ENCODE results near the gene C12orf42. TPM values are rescaled to one million over a fixed set of nuclear protein-coding genes. Genes with fewer than 3 reads are reported as not detected.

The C12orf42 gene
- total and polyA plus RNA-seq, 10 of the 15 experiments (the other 5 are each of a cell fraction or from before 2014, with no cell fraction given): 1.4 to 7.0 (median 2.4) TPM

- intact Hi-C loops (cut with micrococcal nuclease; ENCODE audit: unreplicated experiment) (loop anchor here (1.0 to 2.0 kb wide), 4 partner anchors 111 to 555 kb away; no protein-coding TSS in a partner anchor), in situ Hi-C loops (cut with MboI) (loop anchor here (5.0 kb wide), 3 partner anchors 322 to 557 kb away; no protein-coding TSS in a partner anchor)
- CTCF ChIA-PET: interaction anchor here (0.7 to 11.0 kb wide), 16 partner anchors 8 to 621 kb away, joined by 3 to 228 read pairs (median 6); partner anchors contain the start of gene C12orf42
- Histone ChIP-seq H3K4me2 (ENCODE audit: control insufficient read depth, insufficient read depth) (no peak overlapping the region), H3K79me2 (ENCODE audit: control insufficient read depth, insufficient read depth, low read length) (no peaks in the 10 kb centered on the region), H3K27me3 (replicated peaks in 1 of 2; ENCODE audit: control insufficient read depth in 2 of 2, insufficient read depth in 2 of 2, low read length in 1 of 2) (no peaks in the 10 kb centered on the region), H3K4me3 (no peak overlapping the region), H3K4me1 (ENCODE audit: control insufficient read depth, insufficient read depth, low read length) (peaks cover 22% of the 10 kb centered on the region), H3K9ac (ENCODE audit: control insufficient read depth, insufficient read depth, low read length) (no peak overlapping the region), H3K9me3 (replicated peaks; ENCODE audit: control insufficient read depth, insufficient read depth, low read length) (no peaks in the 10 kb centered on the region; the same call in 2 of the 3 replicates), H3K27ac (ENCODE audit: control insufficient read depth, insufficient read depth) (no peak overlapping the region), H2AFZ (ENCODE audit: control insufficient read depth, low read depth, low read length) (no peak overlapping the region), H3K36me3 (ENCODE audit: control insufficient read depth in 2 of 2, insufficient read depth in 2 of 2, low read length in 1 of 2) (no peaks in the 10 kb centered on the region), H4K20me1 (ENCODE audit: control insufficient read depth, insufficient read depth) (no peaks in the 10 kb centered on the region)
- 69% methylated on average over 14 of the region's 14 CpGs for WGBS (ENCODE audit: insufficient coverage, insufficient replicate concordance, low lambda C conversion rate, missing lambda C conversion rate)
- SMC1A ChIA-PET (ENCODE audit: uncharacterized antibody, unreplicated experiment): interaction anchor here (1.0 to 13.0 kb wide), 15 partner anchors 28 to 620 kb away, joined by 3 to 334 read pairs (median 4); no protein-coding TSS in a partner anchor
- no peak for DNase-seq (ENCODE audit: low read depth, low spot score)
- peak; percentile 26 for ATAC-seq
- no TSS peak for BruUV-seq (replicated peaks)
- POLR2A ChIA-PET: interaction anchor here (0.9 to 1.3 kb wide), 3 partner anchors 43 to 511 kb away, joined by 3 to 4 read pairs (median 3); no protein-coding TSS in a partner anchor
- RAD21 ChIA-PET (ENCODE audit: unreplicated experiment): interaction anchor here (0.9 to 8.1 kb wide), 13 partner anchors 8 to 620 kb away, joined by 3 to 81 read pairs (median 4); partner anchors contain the start of gene C12orf42
- FAIRE-seq: no peak
- TF ChIP-seq ATF3 (IDR thresholded peaks at IDR 0.05; ENCODE audit: borderline replicate concordance, extremely low read depth, low read depth, low read length): no peak
- 0 out of 2 replicates have a peak, but pooled peaks have one; percentile 27 for TF ChIP-seq CHD2 (IDR thresholded peaks at IDR 0.05; ENCODE audit: borderline replicate concordance, low read depth, low read length)
- TF ChIP-seq RAD21 (IDR thresholded peaks at IDR 0.05; ENCODE audit: insufficient read depth, low read depth, low read length): peak; percentile 85
- TF ChIP-seq ZNF384 (IDR thresholded peaks at IDR 0.05; ENCODE audit: borderline replicate concordance, low read depth, low read length): no peak
- TF ChIP-seq CHD1 (IDR thresholded peaks at IDR 0.05; ENCODE audit: low read depth, low read length): no peak
- no peak for TF ChIP-seq NKRF (conservative IDR thresholded peaks at IDR 0.05)
- no peak for TF ChIP-seq GABPA (IDR thresholded peaks at IDR 0.05; ENCODE audit: low read depth)
- no peak for TF ChIP-seq IRF4 (IDR thresholded peaks at IDR 0.05; ENCODE audit: low read depth, low read length)
- peak; percentile 54; the same call in 1 of the 2 replicates for TF ChIP-seq YY1 (IDR thresholded peaks at IDR 0.05; ENCODE audit: low read depth, low read length)
- no peak for TF ChIP-seq POLR2AphosphoS5 (IDR thresholded peaks at IDR 0.05; ENCODE audit: low read length)
- no peak for TF ChIP-seq NFIC (IDR thresholded peaks at IDR 0.05; ENCODE audit: low read depth, low read length)
- peak; percentile 59 to 80 (median 78) for TF ChIP-seq CTCF (IDR thresholded peaks at IDR 0.05 in 2 of 3, conservative IDR thresholded peaks at IDR 0.05 in 1 of 3; ENCODE audit: control insufficient read depth in 2 of 3, extremely low read depth in 1 of 3, insufficient read depth in 1 of 3, low read depth in 3 of 3, low read length in 3 of 3)
- TF ChIP-seq SMC3 (IDR thresholded peaks at IDR 0.05; ENCODE audit: borderline replicate concordance, low read length): peak; percentile 69
- TF ChIP-seq ESRRA (IDR thresholded peaks at IDR 0.05; ENCODE audit: low read length): no peak
- TF ChIP-seq E4F1 (IDR thresholded peaks at IDR 0.05; ENCODE audit: borderline replicate concordance, partially characterized antibody): no peak
Observed at GRCh38 chr12:103503546-103504480, 8.0 kb upstream of the C12orf42 start.

Measured in GM12878 (cell line).